ENCODE measurements around the gene CCK. TPM values are rescaled to one million over a fixed set of nuclear protein-coding genes. Genes with fewer than 3 reads are reported as not detected.

CCK gene
- total and polyA plus RNA-seq, 4 donors = 0.63 TPM; not detected in 3

GRCh38 chr3:42225486-42226363, 40.3 kb downstream of the CCK start:
- no peaks in the 10 kb centered on the region for H3K27me3 ChIP-seq (ENCODE audit: control insufficient read depth in 1 of 2, insufficient read depth in 2 of 2, low read length in 1 of 2)
- intact Hi-C loops (cut with DNase I) = loop anchor here in 1 of 2 donors (10.0 kb wide), 1 partner anchor 319 kb away; no protein-coding TSS in a partner anchor
- ATAC-seq (ENCODE audit: low FRiP score) (no peak), DNase-seq (no peak)
- 79 to 95% methylated on average over 5 of the region's 5 CpGs for WGBS, 2 donors
- peaks cover 8 to 14% of the 10 kb centered on the region in 2 donors for H3K36me3 ChIP-seq (ENCODE audit: control insufficient read depth in 1 of 2, insufficient read depth in 2 of 2, low read length in 1 of 2)
- H3K4me1 ChIP-seq (ENCODE audit: control insufficient read depth in 1 of 2, insufficient read depth in 2 of 2, low read length in 2 of 2) = no peaks in the 10 kb centered on the region
- H3K27ac ChIP-seq (ENCODE audit: low read depth in 1 of 2, low read length in 2 of 2) = no peak overlapping the region
- H3K4me3 ChIP-seq (ENCODE audit: low read length in 2 of 2) = no peak overlapping the region
- no peaks in the 10 kb centered on the region for H3K9me3 ChIP-seq (ENCODE audit: control insufficient read depth, low read length)

DNA sequence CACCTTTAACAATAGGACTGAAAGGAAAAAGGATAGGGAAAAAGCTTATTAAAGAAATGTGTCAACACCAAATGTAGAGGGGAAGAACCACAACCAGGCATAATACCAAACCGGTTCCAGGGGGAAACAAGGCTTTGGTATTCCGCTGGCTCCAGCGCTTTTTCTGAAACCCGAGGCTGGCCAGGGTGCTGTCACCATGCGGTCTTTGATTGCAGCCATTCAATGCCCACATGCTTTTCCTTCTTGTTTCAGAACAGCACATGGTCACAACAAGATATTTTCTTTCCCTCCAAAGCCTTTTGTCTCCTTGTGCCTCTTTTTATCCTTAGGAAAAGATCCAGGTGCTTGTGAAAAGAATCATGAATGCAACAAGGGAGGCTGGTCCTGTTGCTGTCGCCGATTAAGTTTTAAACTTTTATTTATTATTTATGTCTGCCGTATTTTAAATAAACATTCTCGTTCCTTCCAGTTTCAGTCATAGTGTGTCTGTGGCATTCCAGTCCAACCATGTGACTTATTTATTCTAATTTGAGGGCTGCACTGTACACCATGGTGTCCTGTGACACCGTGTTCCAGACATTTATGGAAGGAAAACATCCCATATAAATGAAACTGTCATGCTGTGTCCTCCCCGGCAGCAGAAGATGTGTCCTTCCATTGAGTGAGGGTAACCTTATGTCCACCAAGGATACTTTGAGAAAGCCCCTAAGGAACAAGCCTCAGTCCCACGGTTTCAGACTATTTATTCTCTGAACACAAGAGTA, 41.1 kb downstream of the CCK start:
- Histone ChIP-seq H3K27ac (ENCODE audit: low read depth in 1 of 2, low read length in 2 of 2) (no peak overlapping the region), H3K27me3 (ENCODE audit: control insufficient read depth in 1 of 2, insufficient read depth in 2 of 2, low read length in 1 of 2) (no peaks in the 10 kb centered on the region), H3K4me1 (ENCODE audit: control insufficient read depth in 1 of 2, insufficient read depth in 2 of 2, low read length in 2 of 2) (no peaks in the 10 kb centered on the region), H3K9me3 (ENCODE audit: control insufficient read depth, low read length) (no peaks in the 10 kb centered on the region), H3K36me3 (ENCODE audit: control insufficient read depth in 1 of 2, insufficient read depth in 2 of 2, low read length in 1 of 2) (peaks cover 8 to 14% of the 10 kb centered on the region in 2 donors), H3K4me3 (ENCODE audit: low read length in 2 of 2) (no peak overlapping the region)
- 51 to 54% methylated on average over 12 of the region's 12 CpGs for WGBS, 2 donors
- no peak for ATAC-seq (ENCODE audit: low FRiP score)
- intact Hi-C loops (cut with DNase I) = loop anchor here in 1 of 2 donors (10.0 kb wide), 1 partner anchor 320 kb away; no protein-coding TSS in a partner anchor
- DNase-seq = no peak

DNA sequence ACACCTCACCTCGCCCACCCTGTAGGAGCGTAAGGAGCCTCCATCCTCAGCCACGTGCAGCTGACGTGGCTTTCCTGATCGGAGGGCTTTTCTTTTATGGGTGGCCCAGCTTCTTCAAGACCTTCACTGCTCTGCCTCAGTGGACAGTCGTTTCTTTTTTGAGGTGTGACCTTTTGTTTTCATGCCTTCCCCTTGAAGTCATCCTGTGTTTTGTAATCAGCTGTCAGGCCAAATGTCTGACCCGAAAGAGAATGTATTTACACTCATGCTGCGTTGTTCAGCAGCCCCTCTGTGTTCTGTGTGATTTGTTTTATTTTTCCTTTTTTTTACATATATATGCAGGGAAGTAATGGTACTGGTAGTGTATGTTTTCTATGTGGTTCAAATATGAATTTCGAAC, 41.8 kb downstream of the CCK start:
- no peak for ATAC-seq (ENCODE audit: low FRiP score)
- peaks cover 8 to 14% of the 10 kb centered on the region in 2 donors for H3K36me3 ChIP-seq (ENCODE audit: control insufficient read depth in 1 of 2, insufficient read depth in 2 of 2, low read length in 1 of 2)
- intact Hi-C loops (cut with DNase I) = loop anchor here in 1 of 2 donors (10.0 kb wide), 1 partner anchor 321 kb away; no protein-coding TSS in a partner anchor

GRCh38 chr3:42222942-42223693, 42.9 kb downstream of the CCK start:
- 93 to 94% methylated on average over 31 of the region's 31 CpGs for WGBS, 2 donors

More for the DNA sequence above, 41.8 kb downstream of the CCK start:
- DNase-seq = no peak
- no peaks in the 10 kb centered on the region for H3K9me3 ChIP-seq (ENCODE audit: control insufficient read depth, low read length)
- 76 to 79% methylated on average over 9 of the region's 9 CpGs for WGBS, 2 donors
- H3K27ac ChIP-seq (ENCODE audit: low read depth in 1 of 2, low read length in 2 of 2) = no peak overlapping the region
- H3K4me1 ChIP-seq (ENCODE audit: control insufficient read depth in 1 of 2, insufficient read depth in 2 of 2, low read length in 2 of 2) = no peaks in the 10 kb centered on the region
- no peaks in the 10 kb centered on the region for H3K27me3 ChIP-seq (ENCODE audit: control insufficient read depth in 1 of 2, insufficient read depth in 2 of 2, low read length in 1 of 2)
- no peak overlapping the region for H3K4me3 ChIP-seq (ENCODE audit: low read length in 2 of 2)

GRCh38 chr3:42220436-42221121, 45.4 kb downstream of the CCK start:
- H3K36me3 ChIP-seq (ENCODE audit: control insufficient read depth in 1 of 2, insufficient read depth in 2 of 2, low read length in 1 of 2) = peaks cover 8 to 17% of the 10 kb centered on the region in 2 donors
- ATAC-seq (ENCODE audit: low FRiP score) (no peak), DNase-seq (no peak)
- WGBS, 2 donors = 80 to 86% methylated on average over 17 of the region's 17 CpGs
- no peak overlapping the region for H3K4me3 ChIP-seq (ENCODE audit: low read length in 2 of 2)
- no peaks in the 10 kb centered on the region for H3K27me3 ChIP-seq (ENCODE audit: control insufficient read depth in 1 of 2, insufficient read depth in 2 of 2, low read length in 1 of 2)
- H3K9me3 ChIP-seq (ENCODE audit: control insufficient read depth, low read length) = no peaks in the 10 kb centered on the region
- no peaks in the 10 kb centered on the region for H3K4me1 ChIP-seq (ENCODE audit: control insufficient read depth in 1 of 2, insufficient read depth in 2 of 2, low read length in 2 of 2)
- intact Hi-C loops (cut with DNase I) = loop anchor here in 1 of 2 donors (10.0 kb wide), 1 partner anchor 324 kb away; no protein-coding TSS in a partner anchor
- no peak overlapping the region for H3K27ac ChIP-seq (ENCODE audit: low read depth in 1 of 2, low read length in 2 of 2)

More at GRCh38 chr3:42222942-42223693, 42.9 kb downstream of the CCK start:
- Histone ChIP-seq H3K36me3 (ENCODE audit: control insufficient read depth in 1 of 2, insufficient read depth in 2 of 2, low read length in 1 of 2) (peaks cover 8 to 14% of the 10 kb centered on the region in 2 donors), H3K27ac (ENCODE audit: low read depth in 1 of 2, low read length in 2 of 2) (no peak overlapping the region), H3K4me1 (ENCODE audit: control insufficient read depth in 1 of 2, insufficient read depth in 2 of 2, low read length in 2 of 2) (no peaks in the 10 kb centered on the region), H3K4me3 (ENCODE audit: low read length in 2 of 2) (no peak overlapping the region), H3K9me3 (ENCODE audit: control insufficient read depth, low read length) (no peaks in the 10 kb centered on the region), H3K27me3 (ENCODE audit: control insufficient read depth in 1 of 2, insufficient read depth in 2 of 2, low read length in 1 of 2) (no peaks in the 10 kb centered on the region)
- ATAC-seq (ENCODE audit: low FRiP score) = no peak
- intact Hi-C loops (cut with DNase I) = loop anchor here in 1 of 2 donors (10.0 kb wide), 1 partner anchor 322 kb away; no protein-coding TSS in a partner anchor
- no peak for DNase-seq

GRCh38 chr3:42216931-42217333, 49.1 kb downstream of the CCK start:
- Histone ChIP-seq H3K27me3 (ENCODE audit: control insufficient read depth in 1 of 2, insufficient read depth in 2 of 2, low read length in 1 of 2) (no peaks in the 10 kb centered on the region), H3K27ac (ENCODE audit: low read depth in 1 of 2, low read length in 2 of 2) (no peak overlapping the region), H3K9me3 (ENCODE audit: control insufficient read depth, low read length) (no peaks in the 10 kb centered on the region), H3K36me3 (ENCODE audit: control insufficient read depth in 1 of 2, insufficient read depth in 2 of 2, low read length in 1 of 2) (peaks cover 3 to 7% of the 10 kb centered on the region in 2 donors), H3K4me3 (ENCODE audit: low read length in 2 of 2) (no peak overlapping the region), H3K4me1 (ENCODE audit: control insufficient read depth in 1 of 2, insufficient read depth in 2 of 2, low read length in 2 of 2) (no peaks in the 10 kb centered on the region)
- DNase-seq = no peak
- 69 to 76% methylated on average over 5 of the region's 5 CpGs for WGBS, 2 donors
- intact Hi-C loops (cut with DNase I) = no loop called here
- no peak for ATAC-seq (ENCODE audit: low FRiP score)

- intact Hi-C loops (cut with DNase I) = no loop called here
Observed at GRCh38 chr3:42216302-42216701, 49.7 kb downstream of the CCK start.

More at GRCh38 chr3:42216302-42216701, 49.7 kb downstream of the CCK start:
- ATAC-seq (ENCODE audit: low FRiP score) (no peak), DNase-seq (no peak)
- Histone ChIP-seq H3K36me3 (ENCODE audit: control insufficient read depth in 1 of 2, insufficient read depth in 2 of 2, low read length in 1 of 2) (peaks cover 5 to 7% of the 10 kb centered on the region in 2 donors), H3K27me3 (ENCODE audit: control insufficient read depth in 1 of 2, insufficient read depth in 2 of 2, low read length in 1 of 2) (no peaks in the 10 kb centered on the region), H3K4me1 (ENCODE audit: control insufficient read depth in 1 of 2, insufficient read depth in 2 of 2, low read length in 2 of 2) (no peaks in the 10 kb centered on the region), H3K27ac (ENCODE audit: low read depth in 1 of 2, low read length in 2 of 2) (no peak overlapping the region), H3K4me3 (ENCODE audit: low read length in 2 of 2) (no peak overlapping the region), H3K9me3 (ENCODE audit: control insufficient read depth, low read length) (no peaks in the 10 kb centered on the region)
- 90 to 91% methylated on average over 4 of the region's 4 CpGs for WGBS, 2 donors

Data from aorta (tissue), 5 donors.